Heart left ventricle (tissue), 16 donors: Measurements from ENCODE around the gene TPRG1L. TPM values are rescaled to one million over a fixed set of nuclear protein-coding genes. Genes with fewer than 3 reads are reported as not detected.

Experiments used
- ATAC-seq, 4 donors: fragments of 200-7000 bp; cut with Tn5 transposase; one replicate each; pipeline ENCODE4 v1.9.1; 2020 to 2022; ENCODE audit warnings: moderate library complexity in 4 of 4, mild to moderate bottlenecking in 3 of 4, moderate number of reproducible peaks in 1 of 4
- DNase-seq, 5 donors: peaks; one replicate each; pipeline ENCODE4 v3.0.0-alpha.2; 2020
- H3K27ac ChIP-seq, 12 donors: fragments of 200-600 bp; sonication (generic) in 4 of 12; one replicate each; pipeline versions ENCODE4 v1.5.0 to v1.8.0; 2016 to 2022; ENCODE audit warnings: mild to moderate bottlenecking in 2 of 12
- H3K27me3 ChIP-seq, 9 donors: fragments of 200-600 bp; sonication (generic) in 2 of 9; one replicate each; pipeline versions ENCODE4 v1.5.1 to v1.8.0; 2016 to 2022; ENCODE audit warnings: mild to moderate bottlenecking in 3 of 9
- H3K36me3 ChIP-seq, 9 donors: fragments of 200-600 bp; sonication (generic) in 2 of 9; one replicate each; pipeline versions ENCODE4 v1.5.0 to v1.8.0; 2018 to 2022; ENCODE audit warnings: mild to moderate bottlenecking in 2 of 9
- H3K4me1 ChIP-seq, 12 donors: fragments of 200-600 bp; sonication (generic) in 4 of 12; one replicate each; pipeline versions ENCODE4 v1.5.0 to v1.8.0; 2016 to 2022; ENCODE audit warnings: mild to moderate bottlenecking in 3 of 12
- H3K4me3 ChIP-seq, 12 donors: fragments of 200-600 bp; sonication (generic) in 4 of 12; one replicate each; pipeline versions ENCODE4 v1.5.0 to v1.8.0; 2017 to 2022; ENCODE audit warnings: mild to moderate bottlenecking in 9 of 12, moderate library complexity in 4 of 12
- H3K9me3 ChIP-seq, 12 donors: fragments of 200-600 bp; sonication (generic) in 4 of 12; one replicate each; pipeline versions ENCODE4 v1.5.0 to v1.8.0; 2016 to 2022; ENCODE audit warnings: mild to moderate bottlenecking in 1 of 12
- POLR2A ChIP-seq, 2 donors: fragments of 450-650 bp; IDR thresholded peaks; one replicate each; pipeline ENCODE4 v1.6.1; 2017; ENCODE audit warnings: antibody characterized with exemption in 2 of 2, mild to moderate bottlenecking in 2 of 2, moderate library complexity in 2 of 2
- WGBS, 4 donors: extraction: QIAGEN DNeasy Blood & Tissue Kit in 2 of 4; methylation state at CpG; one replicate each; pipeline versions ENCODE4 v1.1.5 to v1.1.7; 2013 to 2018; 5-methylcytosine and 5-hydroxymethylcytosine counted together
- intact Hi-C, 10 donors: fragments of 100-400 bp; cut with DNase I; formaldehyde crosslinking; loops; one replicate each; pipeline versions ENCODE4 v1.11.1 to v1.14.2; 2022
- polyA plus RNA-seq, 2 donors: library from polyadenylated mRNA; stranded (reverse); fragments of 200-250 nt; gene quantifications; one replicate each; pipeline ENCODE4 v1.2.3, GENCODE V29; 2013
- total RNA-seq, 9 donors: library from RNA; depleted of rRNA in 2 of 9; stranded (reverse); fragments of >200 nt in 2 of 9; fragmentation: NEBNext Ultra II Directional in 3 of 9; extraction: Animal tissue kit (Norgen Biotek cat#: 25700) in 3 of 9; gene quantifications; one replicate each; pipeline versions ENCODE4 v1.1.0 to v1.2.4, GENCODE V29; 2016 to 2023
- TF ChIP-seq, protein P1 (sequence below), 12 donors: fragments of 200-600 bp; sonication (generic) in 4 of 12; IDR thresholded peaks; one replicate each; pipeline versions ENCODE4 v1.5.0 to v1.8.0; 2018 to 2022; ENCODE audit warnings: antibody characterized with exemption in 12 of 12, mild to moderate bottlenecking in 5 of 12
- donor health status: ischemic (EF 13 %, LVEDD 7.1; RV severe dilation, severe dysfunction).
- donor health status: healthy with polysubstance abuse.
- donor health status: DM: no; HTN: yes; CAD: no.
- donor health status: DM: no; HTN: no; CAD: no.
- donor health status: ischemic (EF 25% LVEDD 6.9; RV normal size, moderate dysfunction).
- donor health status: ischemic (EF 25% LVEDD 5.7; RV mildly dilated, moderate dysfunction).
- donor health status: healthy.
- donor health status: DM: yes; HTN: yes; CAD: no.
- donor health status: ischemic (EF 35%, LVEDD 5.7; RV mildly dilated, moderate dysfunction).
- donor health status: nonischemic (EF 11% LVEDD 7.7; RV severe dilation, severe dysfunction).
- donor health status: DM: yes; HTN: yes; CAD: no.
- donor health status: PGD.
- donor health status: ischemic (EF 29% LVEDD 5.4; RV normal size, mild dysfunction).
- donor health status: nonischemic (EF 23%, LVEDD 6.1; RV moderate dilation, normal function).

Gene TPRG1L
- total and polyA plus RNA-seq, 11 donors: 24.2 to 58.0 (median 48.8) TPM

DNA sequence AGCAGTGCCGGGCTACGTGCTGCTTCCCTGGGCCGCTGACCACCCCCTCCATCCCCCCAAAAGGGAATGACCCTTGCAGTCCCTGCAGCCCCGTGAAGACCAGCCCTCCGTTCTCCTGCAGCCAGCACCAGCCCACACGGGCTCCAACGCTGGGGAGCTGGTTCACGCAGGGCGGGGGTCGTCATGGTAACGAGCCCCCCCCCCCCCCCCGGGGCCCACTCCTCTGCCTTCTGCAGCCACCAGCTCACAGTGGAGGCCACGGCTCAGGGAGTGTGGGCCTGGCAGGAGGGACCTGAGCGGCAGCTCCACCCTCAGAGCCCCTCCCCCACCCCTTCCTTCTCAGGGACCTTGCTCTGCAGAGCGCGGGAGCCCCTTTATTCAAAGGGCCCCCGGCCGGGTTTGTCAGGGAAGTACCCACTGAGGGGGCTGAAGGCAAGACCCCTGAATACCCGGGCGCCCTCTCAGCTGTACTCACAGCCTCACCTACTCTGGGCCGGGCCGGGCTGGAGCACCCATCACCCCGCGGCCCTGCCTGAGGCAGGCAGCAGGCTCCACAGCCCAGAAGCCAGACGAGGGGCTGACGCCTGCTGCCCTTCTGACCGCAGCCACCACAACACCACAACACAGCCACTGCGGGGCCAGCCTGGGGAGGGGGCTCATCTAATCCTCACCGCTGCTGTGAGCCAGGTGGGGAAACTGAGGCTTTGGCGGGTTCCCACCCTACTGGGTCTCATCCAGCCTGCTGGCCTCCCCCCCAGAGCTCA lies 26.1 kb upstream of the TPRG1L start:
- TF ChIP-seq, protein P1, sequence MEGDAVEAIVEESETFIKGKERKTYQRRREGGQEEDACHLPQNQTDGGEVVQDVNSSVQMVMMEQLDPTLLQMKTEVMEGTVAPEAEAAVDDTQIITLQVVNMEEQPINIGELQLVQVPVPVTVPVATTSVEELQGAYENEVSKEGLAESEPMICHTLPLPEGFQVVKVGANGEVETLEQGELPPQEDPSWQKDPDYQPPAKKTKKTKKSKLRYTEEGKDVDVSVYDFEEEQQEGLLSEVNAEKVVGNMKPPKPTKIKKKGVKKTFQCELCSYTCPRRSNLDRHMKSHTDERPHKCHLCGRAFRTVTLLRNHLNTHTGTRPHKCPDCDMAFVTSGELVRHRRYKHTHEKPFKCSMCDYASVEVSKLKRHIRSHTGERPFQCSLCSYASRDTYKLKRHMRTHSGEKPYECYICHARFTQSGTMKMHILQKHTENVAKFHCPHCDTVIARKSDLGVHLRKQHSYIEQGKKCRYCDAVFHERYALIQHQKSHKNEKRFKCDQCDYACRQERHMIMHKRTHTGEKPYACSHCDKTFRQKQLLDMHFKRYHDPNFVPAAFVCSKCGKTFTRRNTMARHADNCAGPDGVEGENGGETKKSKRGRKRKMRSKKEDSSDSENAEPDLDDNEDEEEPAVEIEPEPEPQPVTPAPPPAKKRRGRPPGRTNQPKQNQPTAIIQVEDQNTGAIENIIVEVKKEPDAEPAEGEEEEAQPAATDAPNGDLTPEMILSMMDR (IDR thresholded peaks at IDR 0.05): no peak
- no peak for TF ChIP-seq POLR2A (IDR thresholded peaks at IDR 0.05)
- Histone ChIP-seq H3K36me3 (no peaks in the 10 kb centered on the region), H3K4me1 (peaks cover 0 to 22% (median 17%) of the 10 kb centered on the region in 12 donors), H3K4me3 (peak overlapping the region in 8 of 12 donors; percentile 7 to 32 (median 18)), H3K27me3 (no peaks in the 10 kb centered on the region), H3K27ac (no peak overlapping the region), H3K9me3 (no peaks in the 10 kb centered on the region)
- ATAC-seq (no peak), DNase-seq (no peak)
- intact Hi-C loops: no loop called here
- 48 to 65% (median 50%) methylated on average over 16 to 30 of the region's 30 CpGs for WGBS, 4 donors

DNA sequence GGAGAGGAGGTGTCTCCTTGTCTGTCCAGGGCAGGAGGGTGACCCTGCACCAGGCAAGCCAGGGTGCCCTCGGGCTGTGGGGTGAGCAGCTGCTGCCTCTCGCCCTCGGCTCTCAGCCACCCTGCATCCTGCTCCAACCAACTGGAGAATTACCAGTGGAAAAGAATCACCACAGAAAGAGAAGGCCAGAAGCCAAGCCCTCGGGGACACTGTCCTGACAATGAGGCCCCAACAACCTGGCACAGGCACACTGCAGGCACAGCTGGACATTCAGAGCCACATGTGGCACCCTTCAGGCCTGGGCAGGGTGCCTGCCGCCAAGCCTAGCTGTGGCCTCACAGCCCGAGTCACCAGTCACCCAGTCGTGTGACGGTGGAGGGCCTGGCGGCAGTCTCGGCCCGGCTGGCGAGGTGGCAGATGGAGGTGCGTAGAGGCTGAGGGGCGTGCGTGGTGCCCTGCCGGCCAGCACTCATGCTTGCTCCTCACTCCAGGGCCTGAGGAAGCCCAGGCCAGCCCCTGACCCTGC lies 25.5 kb upstream of the TPRG1L start:
- Histone ChIP-seq H3K27ac (no peak overlapping the region), H3K9me3 (no peaks in the 10 kb centered on the region), H3K27me3 (peaks cover 0 to 2% (median 0%) of the 10 kb centered on the region in 9 donors), H3K4me1 (peaks cover 0 to 22% (median 17%) of the 10 kb centered on the region in 12 donors), H3K4me3 (no peak overlapping the region), H3K36me3 (no peaks in the 10 kb centered on the region)
- TF ChIP-seq, protein P1 (IDR thresholded peaks at IDR 0.05): no peak
- TF ChIP-seq POLR2A (IDR thresholded peaks at IDR 0.05): no peak
- 65 to 91% (median 87%) methylated on average over 11 to 16 of the region's 16 CpGs for WGBS, 4 donors
- DNase-seq: no peak
- intact Hi-C loops: no loop called here
- peak in 1 of 4 donors; percentile 5 for ATAC-seq

DNA sequence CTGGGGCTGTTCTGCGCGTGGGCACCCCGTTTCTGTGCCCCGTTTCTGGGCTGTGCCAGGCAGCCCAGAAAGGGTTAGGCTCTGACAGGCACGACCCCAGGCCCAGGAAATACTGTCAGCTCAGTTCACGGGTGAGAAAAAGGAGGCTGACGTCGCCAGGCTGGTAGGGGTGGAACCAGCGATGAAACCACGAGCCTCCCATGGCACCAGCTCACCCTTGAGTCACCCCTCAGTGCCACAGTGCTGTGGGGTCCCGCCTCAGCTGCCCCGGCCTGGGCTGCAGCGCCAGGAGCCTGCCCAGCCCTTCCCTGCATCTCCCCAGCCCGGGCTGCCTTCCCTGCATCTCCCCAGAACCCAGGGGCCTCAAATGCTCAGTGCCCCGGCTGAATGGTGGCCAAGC lies 25.0 kb upstream of the TPRG1L start:
- Histone ChIP-seq H3K4me3 (no peak overlapping the region), H3K27ac (no peak overlapping the region), H3K27me3 (peaks cover 0 to 7% (median 0%) of the 10 kb centered on the region in 9 donors), H3K9me3 (no peaks in the 10 kb centered on the region), H3K4me1 (peaks cover 0 to 22% (median 17%) of the 10 kb centered on the region in 12 donors), H3K36me3 (no peaks in the 10 kb centered on the region)
- TF ChIP-seq POLR2A (IDR thresholded peaks at IDR 0.05): no peak
- TF ChIP-seq, protein P1 (IDR thresholded peaks at IDR 0.05): no peak
- intact Hi-C loops: no loop called here
- DNase-seq: no peak
- WGBS, 4 donors: 85 to 91% (median 86%) methylated on average over 14 to 15 of the region's 15 CpGs
- no peak for ATAC-seq

DNA sequence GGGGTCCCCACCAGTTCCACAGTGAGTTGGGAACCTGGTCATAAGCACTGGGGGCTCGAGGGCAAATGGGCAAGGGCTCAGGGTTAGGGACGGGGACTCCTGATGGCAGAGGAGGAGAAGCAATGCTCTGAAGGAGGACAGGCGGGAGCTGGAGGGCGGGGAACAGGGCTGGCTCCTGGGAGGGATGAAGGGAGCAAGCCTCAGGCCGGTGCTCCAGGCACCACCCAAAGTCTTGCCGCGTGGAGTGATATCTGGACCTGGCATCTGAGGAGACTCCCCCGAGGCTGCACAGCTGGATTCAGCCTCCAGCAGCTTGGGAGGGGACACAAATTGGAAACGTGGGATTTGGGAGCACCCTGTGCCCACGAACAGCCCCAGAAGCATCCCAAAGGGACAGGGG lies 24.5 kb upstream of the TPRG1L start:
- TF ChIP-seq POLR2A (IDR thresholded peaks at IDR 0.05): no peak
- Histone ChIP-seq H3K4me1 (peaks cover 0 to 22% (median 17%) of the 10 kb centered on the region in 12 donors), H3K27me3 (peaks cover 0 to 7% (median 0%) of the 10 kb centered on the region in 9 donors), H3K4me3 (no peak overlapping the region), H3K9me3 (no peaks in the 10 kb centered on the region), H3K27ac (no peak overlapping the region), H3K36me3 (no peaks in the 10 kb centered on the region)
- DNase-seq (no peak), ATAC-seq (no peak)
- intact Hi-C loops: no loop called here
- WGBS, 4 donors: 79 to 87% (median 82%) methylated on average over 8 to 10 of the region's 10 CpGs
